Activated CD4-positive, alpha-beta memory T cell treated with anti-CD3 and anti-CD28 coated beads, Interleukin-2, amount 10 ng/mL, durations not matched to agents 7 days and 5 days (primary cell): ENCODE results near the gene MDM2. TPM values are rescaled to one million over a fixed set of nuclear protein-coding genes. Genes with fewer than 3 reads are reported as not detected.

Source experiments
- CTCF ChIA-PET: fragments of 350-600 bp; sonication (Branson Sonifier 250); formaldehyde crosslinking; loops from one replicate; lab custom pipeline; 2021; ENCODE audit warnings: antibody characterized with exemption, inconsistent platforms; lab: Charles Lee
- POLR2A ChIA-PET: fragments of 350-600 bp; sonication (Branson Sonifier 250); formaldehyde crosslinking; loops from one replicate; lab custom pipeline; 2021; ENCODE audit warnings: antibody characterized with exemption; lab: Charles Lee
- DNase-seq: peaks from one replicate; pipeline ENCODE4 v3.0.0-alpha.2; 2020
- H3K27ac Mint-ChIP-seq: one replicate; pipeline ENCODE4 v1.8.0; 2021; ENCODE audit warnings: mild to moderate bottlenecking, mixed read lengths
- H3K27me3 Mint-ChIP-seq: one replicate; pipeline ENCODE4 v1.8.0; 2021; ENCODE audit warnings: mixed read lengths
- H3K36me3 Mint-ChIP-seq: one replicate; pipeline ENCODE4 v1.8.0; 2021; ENCODE audit warnings: low read depth, mixed read lengths
- H3K4me1 Mint-ChIP-seq: one replicate; pipeline ENCODE4 v1.8.0; 2021; ENCODE audit warnings: mixed read lengths
- H3K4me3 Mint-ChIP-seq: one replicate; pipeline ENCODE4 v1.8.0; 2021; ENCODE audit warnings: mild to moderate bottlenecking, mixed read lengths
- H3K9me3 Mint-ChIP-seq: one replicate; pipeline ENCODE4 v1.8.0; 2021; ENCODE audit warnings: mixed read lengths
- total RNA-seq, 2 experiments: library from RNA; stranded (reverse); gene quantifications; one replicate each; pipeline ENCODE4 v1.2.3, GENCODE V29; 2021

Gene MDM2
- total RNA-seq, 2 experiments from 2014 or later = 194 to 201 TPM

DNA sequence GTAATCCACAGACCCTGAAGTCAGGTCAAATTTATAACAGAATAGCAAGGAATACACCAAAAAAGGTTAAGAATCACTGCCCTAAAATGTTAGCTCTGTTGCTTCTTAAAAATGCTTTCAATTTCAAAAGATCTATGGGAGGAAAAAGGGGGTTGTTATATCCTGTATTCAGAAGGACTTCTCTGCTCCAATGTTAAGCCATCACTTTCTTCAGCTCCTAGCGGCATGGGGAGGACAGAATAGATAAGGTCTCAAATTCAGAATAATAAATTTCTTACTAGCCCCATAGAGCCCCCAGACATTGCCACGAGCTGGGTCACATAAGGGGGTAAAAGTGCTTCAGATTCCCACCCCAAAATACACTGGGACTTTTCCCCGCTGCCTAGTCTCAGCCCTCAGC is 75.2 kb downstream of the MDM2 start:
- H3K9me3 Mint-ChIP-seq = peaks cover 6% of the 10 kb centered on the region
- ChIA-PET POLR2A (no interaction called here), CTCF (no interaction called here)
- no peaks in the 10 kb centered on the region for H3K36me3 Mint-ChIP-seq
- no peak overlapping the region for H3K4me3 Mint-ChIP-seq
- DNase-seq = no peak
- H3K27ac Mint-ChIP-seq = no peak overlapping the region
- peaks cover 6% of the 10 kb centered on the region for H3K4me1 Mint-ChIP-seq
- H3K27me3 Mint-ChIP-seq = peaks cover 5% of the 10 kb centered on the region

DNA sequence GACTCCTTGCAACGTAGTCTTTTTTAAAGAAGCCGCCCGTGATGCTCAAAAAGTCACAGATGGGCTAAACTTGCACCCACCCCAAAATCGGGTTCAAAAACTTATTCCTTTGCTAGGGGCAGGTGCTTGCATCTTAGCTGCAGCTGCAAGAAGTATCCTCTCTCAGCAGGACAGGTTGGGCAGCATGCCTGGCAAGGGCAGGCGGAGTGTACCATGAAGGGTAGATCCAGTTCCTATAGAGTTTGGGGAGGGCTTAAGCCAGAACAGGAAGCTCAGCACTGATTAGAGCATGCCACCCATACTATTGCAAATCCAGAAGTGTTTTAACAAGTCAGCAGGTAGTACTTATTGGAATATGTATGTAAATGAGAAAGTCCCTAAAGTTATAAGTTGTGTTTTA is 76.3 kb downstream of the MDM2 start:
- H3K9me3 Mint-ChIP-seq = peaks cover 3% of the 10 kb centered on the region
- ChIA-PET CTCF (interaction anchor here (0.7 kb wide), 1 partner anchor 196 kb away, joined by 4 read pairs; no protein-coding TSS in a partner anchor), POLR2A (no interaction called here)
- DNase-seq = no peak
- no peaks in the 10 kb centered on the region for H3K36me3 Mint-ChIP-seq
- H3K4me3 Mint-ChIP-seq = no peak overlapping the region
- H3K4me1 Mint-ChIP-seq = peaks cover 14% of the 10 kb centered on the region
- peaks cover 5% of the 10 kb centered on the region for H3K27me3 Mint-ChIP-seq
- no peak overlapping the region for H3K27ac Mint-ChIP-seq

DNA sequence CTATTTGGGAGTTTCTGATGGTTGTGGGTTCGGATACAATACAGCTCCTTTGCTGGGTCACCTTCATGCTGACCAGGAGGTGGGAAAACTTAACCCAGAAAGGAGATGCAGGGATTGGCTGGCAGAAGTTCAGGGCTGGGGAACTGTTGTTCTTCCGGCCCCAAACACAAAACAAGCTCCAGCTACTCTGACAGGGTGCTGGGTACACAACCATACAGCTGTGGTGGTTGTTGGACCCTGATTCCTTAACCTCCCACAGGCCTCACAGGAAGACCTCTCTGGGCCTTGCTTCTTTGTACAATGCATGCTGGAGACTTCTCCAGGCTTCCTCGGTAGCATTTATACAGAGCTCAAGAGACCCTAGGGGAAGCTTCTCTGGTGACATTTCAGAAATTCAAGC is 77.4 kb downstream of the MDM2 start:
- Mint-ChIP-seq H3K36me3 (no peaks in the 10 kb centered on the region), H3K4me1 (peaks cover 20% of the 10 kb centered on the region), H3K4me3 (no peak overlapping the region), H3K9me3 (peaks cover 3% of the 10 kb centered on the region), H3K27ac (no peak overlapping the region), H3K27me3 (peaks cover 5% of the 10 kb centered on the region)
- POLR2A ChIA-PET = no interaction called here
- CTCF ChIA-PET = no interaction called here
- DNase-seq = no peak

DNA sequence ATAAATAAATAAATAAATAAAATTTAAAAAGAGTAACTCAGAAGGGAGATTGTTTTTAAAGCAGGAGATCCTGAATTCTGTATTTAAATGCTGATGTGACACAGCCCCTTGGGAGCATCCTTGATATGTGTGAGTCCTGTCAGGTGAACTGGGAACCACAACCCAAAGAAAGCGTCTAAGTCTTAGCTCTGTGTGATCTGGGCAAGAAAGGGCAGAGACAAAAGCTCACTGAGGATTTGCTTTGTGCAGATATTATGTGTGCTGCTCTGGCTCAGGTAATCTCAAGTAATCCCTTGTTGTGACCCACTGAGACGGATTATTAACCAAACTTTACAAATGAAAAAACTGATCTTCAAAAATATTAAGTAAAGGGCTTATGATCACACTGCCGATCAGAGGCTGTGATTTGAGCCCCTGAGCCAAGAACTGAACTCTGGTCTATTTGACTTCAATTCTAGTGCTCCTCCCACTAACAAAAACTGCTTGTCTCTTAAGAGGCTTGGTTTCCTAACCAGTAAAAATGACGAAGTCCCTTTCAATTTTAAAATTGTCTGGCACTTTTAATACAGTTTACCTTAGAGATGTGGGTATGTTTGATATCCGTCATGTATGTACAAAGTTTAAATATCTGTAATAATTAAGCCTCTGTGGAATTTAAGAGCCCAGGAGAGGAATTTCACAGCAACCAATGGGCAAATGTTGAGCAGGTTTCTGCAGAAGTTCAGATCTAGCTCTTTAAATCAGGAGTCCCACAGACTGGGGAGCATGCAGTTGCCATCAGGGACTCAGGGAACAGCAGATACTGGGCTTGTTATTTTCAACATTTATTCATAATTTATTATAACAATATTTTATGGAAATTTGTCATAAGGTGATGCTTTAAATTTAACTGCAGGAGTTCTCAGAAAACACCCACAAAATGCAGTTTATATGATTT is 78.9 kb downstream of the MDM2 start:
- ChIA-PET CTCF (no interaction called here), POLR2A (no interaction called here)
- no peaks in the 10 kb centered on the region for H3K36me3 Mint-ChIP-seq
- no peak overlapping the region for H3K4me3 Mint-ChIP-seq
- DNase-seq = no peak
- no peak overlapping the region for H3K27ac Mint-ChIP-seq
- H3K9me3 Mint-ChIP-seq = peaks cover 3% of the 10 kb centered on the region
- peaks cover 26% of the 10 kb centered on the region for H3K4me1 Mint-ChIP-seq
- H3K27me3 Mint-ChIP-seq = peaks cover 5% of the 10 kb centered on the region

DNA sequence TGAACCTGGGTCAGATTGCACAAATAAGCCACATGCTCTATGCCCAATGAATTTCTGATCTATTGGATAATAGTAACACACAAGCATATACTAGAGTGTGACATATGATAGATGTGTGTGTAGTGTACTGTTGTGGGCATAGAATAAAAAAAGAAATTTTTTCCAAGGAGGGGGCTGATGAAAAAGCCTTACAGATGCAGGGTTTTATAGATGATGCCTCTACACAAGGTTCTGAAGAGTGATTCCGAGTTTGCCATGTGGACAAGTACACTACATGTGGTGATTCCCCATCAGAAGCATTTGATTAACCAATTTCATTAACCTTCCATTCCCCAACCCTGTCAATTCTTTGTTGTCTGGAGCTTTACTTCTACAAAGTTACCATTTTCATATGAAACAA is 79.7 kb downstream of the MDM2 start:
- no peak overlapping the region for H3K4me3 Mint-ChIP-seq
- H3K4me1 Mint-ChIP-seq = peaks cover 28% of the 10 kb centered on the region
- DNase-seq = no peak
- ChIA-PET CTCF (no interaction called here), POLR2A (no interaction called here)
- peaks cover 5% of the 10 kb centered on the region for H3K27me3 Mint-ChIP-seq
- H3K36me3 Mint-ChIP-seq = no peaks in the 10 kb centered on the region
- no peak overlapping the region for H3K27ac Mint-ChIP-seq
- no peaks in the 10 kb centered on the region for H3K9me3 Mint-ChIP-seq

DNA sequence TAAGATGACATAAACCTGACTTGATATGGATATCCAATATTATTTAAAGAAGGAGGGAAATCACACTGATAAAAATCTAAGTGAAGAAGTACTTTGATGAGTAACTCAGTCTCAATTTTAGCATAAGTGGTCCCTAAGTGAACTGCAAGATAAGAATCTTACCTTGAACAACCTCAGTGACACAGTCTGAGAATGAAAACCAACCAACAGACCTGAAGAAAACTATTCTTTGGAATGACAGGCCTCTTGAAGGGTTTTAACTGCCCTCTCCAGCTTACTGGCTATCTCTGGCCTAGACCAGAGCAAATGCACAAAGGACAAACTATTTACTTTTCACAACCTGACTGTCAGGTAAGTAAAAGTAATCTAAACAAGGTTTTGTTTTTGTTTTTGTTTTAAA is 80.3 kb downstream of the MDM2 start:
- CTCF ChIA-PET = no interaction called here
- H3K4me1 Mint-ChIP-seq = peaks cover 28% of the 10 kb centered on the region
- peaks cover 5% of the 10 kb centered on the region for H3K27me3 Mint-ChIP-seq
- H3K36me3 Mint-ChIP-seq = no peaks in the 10 kb centered on the region
- H3K9me3 Mint-ChIP-seq = no peaks in the 10 kb centered on the region
- H3K27ac Mint-ChIP-seq = no peak overlapping the region
- DNase-seq = no peak
- POLR2A ChIA-PET = no interaction called here
- H3K4me3 Mint-ChIP-seq = no peak overlapping the region

DNA sequence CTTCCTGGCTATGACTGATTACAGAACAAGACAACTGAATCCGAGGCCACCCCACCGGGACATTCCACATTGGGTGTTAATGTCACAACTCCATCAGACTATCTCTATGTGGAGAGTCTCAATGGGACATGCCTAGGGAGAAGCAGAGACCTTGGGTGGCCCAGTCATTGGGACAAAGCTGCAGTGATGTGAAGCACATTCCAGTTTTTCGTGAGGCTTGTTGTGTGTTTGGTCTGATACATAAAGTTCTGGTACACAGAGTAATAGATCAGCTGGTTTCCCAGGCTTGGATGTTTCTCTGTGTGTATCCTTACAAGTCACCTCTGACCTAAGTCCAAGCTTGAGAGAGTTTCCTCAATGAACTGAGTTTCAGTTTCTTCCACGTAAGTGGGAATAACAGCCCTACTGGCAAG is 82.7 kb downstream of the MDM2 start:
- Mint-ChIP-seq H3K27ac (no peak overlapping the region), H3K36me3 (no peaks in the 10 kb centered on the region), H3K27me3 (no peaks in the 10 kb centered on the region), H3K4me3 (no peak overlapping the region), H3K4me1 (peaks cover 29% of the 10 kb centered on the region), H3K9me3 (peaks cover 2% of the 10 kb centered on the region)
- no peak for DNase-seq
- POLR2A ChIA-PET = no interaction called here
- CTCF ChIA-PET = no interaction called here

DNA sequence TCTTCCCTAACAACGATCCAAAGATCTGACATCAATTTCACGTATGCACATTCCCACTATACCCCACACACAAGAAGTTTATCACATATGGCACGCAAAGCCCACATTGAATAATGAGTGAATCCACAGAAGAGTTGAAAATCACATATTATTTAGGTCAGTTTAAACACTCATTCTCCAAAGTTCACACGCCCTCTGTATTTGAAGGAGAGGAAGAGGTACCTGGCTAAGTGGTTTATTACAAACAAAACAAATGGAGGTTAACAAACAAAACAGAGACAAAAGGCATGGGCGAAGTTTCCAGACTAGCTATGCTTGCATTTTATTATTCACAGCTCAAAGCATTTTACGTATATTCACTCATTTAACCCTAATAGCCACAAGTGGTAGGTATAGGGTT is 83.2 kb downstream of the MDM2 start:
- Mint-ChIP-seq H3K9me3 (peaks cover 2% of the 10 kb centered on the region), H3K4me1 (peaks cover 31% of the 10 kb centered on the region), H3K27ac (no peak overlapping the region), H3K27me3 (no peaks in the 10 kb centered on the region), H3K4me3 (no peak overlapping the region), H3K36me3 (no peaks in the 10 kb centered on the region)
- CTCF ChIA-PET = no interaction called here
- POLR2A ChIA-PET = no interaction called here
- no peak for DNase-seq

DNA sequence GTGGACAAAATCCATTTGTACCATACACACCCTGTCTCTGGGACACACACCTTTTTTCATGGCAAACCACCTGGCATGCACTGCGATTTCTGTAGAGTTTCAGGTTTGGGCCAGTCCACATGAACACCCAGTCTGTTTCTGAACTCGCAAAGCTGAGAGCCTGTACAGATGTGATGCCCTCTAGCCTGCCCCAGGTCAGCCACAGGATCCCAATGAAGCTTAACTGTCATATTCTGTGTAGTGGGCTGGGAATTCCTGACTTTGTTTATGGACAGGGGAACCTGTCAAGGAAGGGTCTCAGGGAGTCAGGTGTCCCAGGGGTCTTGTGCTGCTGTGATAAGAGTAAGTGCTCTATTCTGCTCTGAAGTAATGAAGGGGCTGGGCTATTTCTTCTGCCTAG is 85.2 kb downstream of the MDM2 start:
- Mint-ChIP-seq H3K36me3 (no peaks in the 10 kb centered on the region), H3K9me3 (peaks cover 2% of the 10 kb centered on the region), H3K4me1 (peaks cover 24% of the 10 kb centered on the region), H3K4me3 (no peak overlapping the region), H3K27me3 (no peaks in the 10 kb centered on the region), H3K27ac (no peak overlapping the region)
- POLR2A ChIA-PET = no interaction called here
- DNase-seq = no peak
- CTCF ChIA-PET = no interaction called here

DNA sequence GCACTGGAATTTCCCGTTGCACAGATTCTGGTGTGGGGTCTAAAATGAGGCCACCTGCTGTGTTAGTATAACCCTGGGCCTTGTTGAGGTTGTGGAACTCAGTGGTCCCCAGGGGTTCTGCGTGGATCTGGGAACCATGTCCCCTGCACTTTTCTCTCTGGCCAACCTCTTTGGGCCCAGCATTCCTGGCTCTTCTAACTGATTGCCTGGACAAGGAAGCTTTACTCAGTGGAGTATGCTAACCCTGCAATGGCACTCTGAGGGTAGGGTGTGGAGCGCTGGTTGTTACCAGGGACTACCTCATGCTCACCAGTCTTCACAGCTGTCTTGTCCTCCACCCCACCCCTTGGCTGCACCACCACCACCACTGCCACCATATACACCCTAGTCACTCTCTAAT is 85.8 kb downstream of the MDM2 start:
- Mint-ChIP-seq H3K4me1 (peaks cover 19% of the 10 kb centered on the region), H3K9me3 (peaks cover 2% of the 10 kb centered on the region), H3K4me3 (no peak overlapping the region), H3K27ac (no peak overlapping the region), H3K27me3 (no peaks in the 10 kb centered on the region), H3K36me3 (no peaks in the 10 kb centered on the region)
- no peak for DNase-seq
- CTCF ChIA-PET = no interaction called here
- POLR2A ChIA-PET = no interaction called here

DNA sequence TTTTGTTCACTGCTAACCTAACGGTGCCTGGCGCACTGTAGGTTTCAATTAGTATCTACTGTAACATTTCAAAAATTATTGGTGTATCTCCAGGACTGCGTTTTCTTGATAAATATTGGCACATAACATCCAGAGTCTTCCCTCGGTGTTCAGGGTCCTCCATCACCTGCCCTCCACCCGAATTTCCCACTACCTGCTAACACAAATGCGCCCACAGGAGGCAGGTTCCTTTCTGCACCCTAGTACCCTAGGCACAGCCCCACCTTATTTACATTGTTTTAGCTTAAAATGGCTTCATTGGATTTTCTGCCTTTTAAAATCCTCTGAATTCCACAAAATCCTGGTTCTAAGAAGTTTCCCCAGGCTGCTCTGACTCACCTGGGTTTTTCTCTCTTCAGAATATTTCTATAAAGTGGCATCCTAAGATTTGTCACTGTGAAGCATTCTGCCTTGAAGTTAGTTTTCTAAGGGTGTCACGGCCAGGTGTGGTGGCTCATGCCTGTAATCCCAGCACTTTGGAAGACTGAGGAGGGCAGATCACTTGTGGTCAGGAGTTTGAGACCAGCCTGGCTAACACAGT is 86.4 kb downstream of the MDM2 start:
- ChIA-PET POLR2A (no interaction called here), CTCF (no interaction called here)
- Mint-ChIP-seq H3K27me3 (no peaks in the 10 kb centered on the region), H3K9me3 (peaks cover 2% of the 10 kb centered on the region), H3K36me3 (no peaks in the 10 kb centered on the region), H3K4me3 (no peak overlapping the region), H3K4me1 (peaks cover 16% of the 10 kb centered on the region), H3K27ac (no peak overlapping the region)
- no peak for DNase-seq

DNA sequence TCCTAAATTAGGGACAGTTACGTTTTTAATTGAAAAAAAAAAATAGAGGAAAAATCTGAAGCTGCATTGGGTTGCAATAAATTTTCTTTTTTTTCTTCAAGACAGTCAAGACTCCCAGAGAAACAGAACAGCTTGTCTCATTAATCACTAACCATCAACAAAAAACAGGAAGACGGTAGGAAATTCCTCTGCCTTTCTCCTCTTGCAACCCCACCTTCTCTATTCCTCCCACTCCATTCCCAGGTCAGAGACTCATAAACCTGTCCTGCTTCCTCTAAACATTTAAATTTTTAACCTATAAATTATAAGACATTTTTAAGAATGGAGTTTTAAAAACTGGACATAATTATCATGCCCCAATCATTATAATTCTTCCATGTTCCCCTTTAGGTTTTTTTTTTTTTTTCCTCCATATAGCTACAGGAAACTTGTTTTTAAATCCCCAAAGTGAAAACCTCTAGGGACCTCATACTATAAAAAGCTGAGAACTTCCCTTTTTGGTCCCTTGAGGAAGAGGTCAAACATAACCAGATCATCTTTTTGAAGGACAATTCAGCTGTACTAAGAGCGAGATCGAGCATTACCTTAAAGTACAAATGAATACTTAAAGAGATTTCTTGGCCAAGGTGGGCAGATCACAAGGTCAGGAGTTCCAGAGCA is 89.0 kb downstream of the MDM2 start:
- H3K4me1 Mint-ChIP-seq = peaks cover 4% of the 10 kb centered on the region
- ChIA-PET CTCF (no interaction called here), POLR2A (no interaction called here)
- H3K27ac Mint-ChIP-seq = no peak overlapping the region
- peaks cover 5% of the 10 kb centered on the region for H3K27me3 Mint-ChIP-seq
- H3K9me3 Mint-ChIP-seq = peaks cover 2% of the 10 kb centered on the region
- no peak for DNase-seq
- H3K36me3 Mint-ChIP-seq = no peaks in the 10 kb centered on the region
- no peak overlapping the region for H3K4me3 Mint-ChIP-seq

DNA sequence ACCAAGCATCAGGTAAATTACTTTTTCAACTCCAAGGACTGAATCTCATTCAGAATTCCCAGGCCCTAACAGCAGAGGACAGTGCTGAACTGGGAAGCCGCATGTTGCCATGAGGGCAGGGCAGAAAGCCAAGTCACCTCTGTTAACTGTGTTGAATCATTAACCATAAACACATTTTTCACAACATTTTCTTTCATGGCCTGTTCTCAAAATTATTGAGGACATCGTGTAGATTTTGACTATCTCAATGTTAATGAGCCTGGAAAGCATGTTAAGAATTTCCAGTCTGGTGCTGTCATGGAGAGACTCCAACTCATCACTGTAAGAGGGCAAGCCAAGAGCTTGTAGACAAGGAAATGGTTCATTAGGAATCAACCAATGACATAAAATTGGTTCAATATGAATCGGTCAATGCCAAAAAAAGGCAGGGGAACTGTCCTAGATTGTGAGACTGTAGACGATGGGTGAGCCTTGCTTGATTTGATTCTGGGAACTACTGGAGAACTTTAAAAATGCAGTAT is 91.3 kb downstream of the MDM2 start:
- Mint-ChIP-seq H3K27me3 (peaks cover 5% of the 10 kb centered on the region), H3K27ac (no peak overlapping the region), H3K4me3 (no peak overlapping the region), H3K36me3 (no peaks in the 10 kb centered on the region), H3K4me1 (peaks cover 3% of the 10 kb centered on the region), H3K9me3 (peaks cover 2% of the 10 kb centered on the region)
- DNase-seq = no peak
- ChIA-PET POLR2A (no interaction called here), CTCF (no interaction called here)
